GM18861 (cell line): ENCODE results near the gene KRTAP9-6.
"Not testable (repeated sequence)": the region's sequence is repeated elsewhere in the genome, so short reads cannot be mapped to it uniquely, and the experiment has no call there.

Experiments
- ATAC-seq: cut with Tn5 transposase; IDR thresholded peaks from one replicate; pipeline ENCODE4 v1.9.1; 2021; ENCODE audit not compliant: unreplicated experiment

The KRTAP9-6 gene, protein sequence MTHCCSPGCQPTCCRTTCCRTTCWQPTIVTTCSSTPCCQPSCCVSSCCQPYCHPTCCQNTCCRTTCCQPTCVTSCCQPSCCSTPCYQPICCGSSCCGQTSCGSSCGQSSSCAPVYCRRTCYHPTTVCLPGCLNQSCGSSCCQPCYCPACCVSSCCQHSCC

DNA sequence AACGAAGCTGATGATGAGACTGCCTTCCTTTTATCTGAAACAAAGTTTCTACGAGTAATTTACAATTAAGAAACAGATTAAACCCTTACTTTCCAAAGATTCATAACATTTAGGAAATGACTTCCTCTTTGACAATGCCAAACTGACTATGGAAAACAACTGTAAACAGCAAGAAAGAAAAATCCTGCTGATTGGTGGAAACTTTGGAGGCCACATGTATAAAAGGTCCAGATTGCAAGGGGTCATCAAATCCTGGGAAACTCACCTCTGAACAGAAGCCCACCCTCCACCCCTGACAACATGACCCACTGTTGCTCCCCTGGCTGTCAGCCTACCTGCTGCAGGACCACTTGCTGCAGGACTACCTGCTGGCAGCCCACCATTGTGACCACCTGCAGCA lies at the start of gene KRTAP9-6:
TSS of gene KRTAP9-6 (plus strand) at position 301 of the 400 bp plus-strand sequence. CDS start at position 301, 0 bp downstream.
- no peak for ATAC-seq

DNA sequence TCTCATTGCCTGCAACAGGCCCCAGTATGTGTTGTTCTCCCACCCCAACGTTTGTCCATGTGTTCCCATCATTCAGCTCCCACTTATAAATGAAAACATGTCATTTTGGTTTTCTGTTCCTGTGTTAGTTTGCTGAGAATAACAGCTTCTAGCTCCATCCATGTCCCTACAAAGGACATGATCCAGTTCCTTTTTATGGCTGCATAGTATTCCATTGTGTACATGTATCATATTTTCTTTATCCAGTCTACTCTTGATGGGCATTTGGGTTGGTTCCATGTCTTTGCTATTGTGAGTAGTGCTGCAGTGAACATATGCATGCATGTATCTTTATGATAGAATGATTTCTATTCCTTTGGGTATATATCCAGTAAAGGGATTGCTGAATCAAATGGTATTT lies 49.5 kb upstream of the KRTAP9-6 start:
- no peak for ATAC-seq

GRCh38 chr17:41223821-41224220 lies 41.4 kb upstream of the KRTAP9-6 start:
- no peak for ATAC-seq

GRCh38 chr17:41226051-41226450 lies 39.1 kb upstream of the KRTAP9-6 start:
- ATAC-seq, result no peak

DNA sequence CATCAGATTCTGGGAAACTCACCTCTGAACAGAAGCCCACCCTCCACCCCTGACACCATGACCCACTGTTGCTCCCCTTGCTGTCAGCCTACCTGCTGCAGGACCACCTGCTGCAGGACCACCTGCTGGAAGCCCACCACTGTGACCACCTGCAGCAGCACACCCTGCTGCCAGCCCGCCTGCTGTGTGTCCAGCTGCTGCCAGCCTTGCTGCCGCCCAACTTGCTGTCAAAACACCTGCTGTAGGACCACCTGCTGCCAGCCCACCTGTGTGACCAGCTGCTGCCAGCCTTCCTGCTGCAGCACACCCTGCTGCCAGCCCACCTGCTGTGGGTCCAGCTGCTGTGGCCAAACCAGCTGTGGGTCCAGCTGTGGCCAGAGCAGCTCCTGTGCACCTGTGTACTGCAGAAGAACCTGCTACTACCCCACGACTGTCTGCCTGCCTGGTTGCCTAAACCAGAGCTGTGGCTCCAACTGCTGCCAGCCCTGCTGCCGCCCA lies 38.5 kb upstream of the KRTAP9-6 start, which contains the start of gene KRTAP9-2:
TSS of gene KRTAP9-2 (plus strand) at position 51 of the 498 bp plus-strand sequence. CDS start at position 58, 7 bp downstream.
- not testable (repeated sequence) for ATAC-seq

GRCh38 chr17:41230094-41230493 lies 35.1 kb upstream of the KRTAP9-6 start:
- no peak for ATAC-seq

DNA sequence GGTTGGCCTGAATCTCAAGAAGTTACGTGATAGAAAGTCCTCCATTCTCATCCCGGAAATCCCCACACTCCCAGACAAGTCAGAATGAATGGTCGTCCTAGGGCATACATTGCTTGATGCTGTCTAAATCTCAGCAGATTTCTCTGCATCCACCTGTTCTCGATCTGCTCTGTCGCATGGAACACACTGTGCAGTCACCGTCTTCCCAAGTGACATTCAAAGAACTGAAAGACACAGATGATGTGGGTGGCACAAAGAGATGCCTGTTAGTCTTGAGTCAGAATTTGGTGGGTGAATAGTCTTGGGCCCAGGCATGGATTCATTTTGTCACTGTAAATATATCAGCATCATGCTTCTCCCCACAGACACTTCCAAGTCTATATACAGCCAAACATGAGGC lies 33.4 kb upstream of the KRTAP9-6 start:
- no peak for ATAC-seq

DNA sequence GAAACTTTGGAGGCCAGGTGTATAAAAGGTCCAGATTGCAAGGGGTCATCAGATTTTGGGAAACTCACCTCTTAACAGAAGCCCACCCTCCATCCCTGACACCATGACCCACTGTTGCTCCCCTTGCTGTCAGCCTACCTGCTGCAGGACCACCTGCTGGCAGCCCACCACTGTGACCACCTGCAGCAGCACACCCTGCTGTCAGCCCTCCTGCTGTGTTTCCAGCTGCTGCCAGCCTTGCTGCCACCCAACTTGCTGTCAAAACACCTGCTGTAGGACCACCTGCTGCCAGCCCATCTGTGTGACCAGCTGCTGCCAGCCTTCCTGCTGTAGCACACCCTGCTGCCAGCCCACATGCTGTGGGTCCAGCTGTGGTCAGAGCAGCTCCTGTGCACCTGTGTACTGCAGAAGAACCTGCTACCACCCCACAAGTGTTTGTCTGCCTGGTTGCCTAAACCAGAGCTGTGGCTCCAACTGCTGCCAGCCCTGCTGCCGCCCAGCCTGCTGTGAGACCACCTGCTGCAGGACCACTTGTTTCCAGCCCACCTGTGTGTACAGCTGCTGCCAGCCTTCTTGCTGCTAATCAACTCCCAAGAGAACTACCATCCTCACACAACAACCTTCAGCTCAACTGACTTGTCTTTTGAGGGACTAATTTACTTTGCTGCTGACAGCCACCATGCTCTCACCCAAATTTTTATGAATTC lies 32.6 kb upstream of the KRTAP9-6 start, which contains the start of gene KRTAP9-3:
TSS of gene KRTAP9-3 (plus strand) at position 51 of the 707 bp plus-strand sequence. CDS start at position 104, 53 bp downstream.
- not testable (repeated sequence) for ATAC-seq

DNA sequence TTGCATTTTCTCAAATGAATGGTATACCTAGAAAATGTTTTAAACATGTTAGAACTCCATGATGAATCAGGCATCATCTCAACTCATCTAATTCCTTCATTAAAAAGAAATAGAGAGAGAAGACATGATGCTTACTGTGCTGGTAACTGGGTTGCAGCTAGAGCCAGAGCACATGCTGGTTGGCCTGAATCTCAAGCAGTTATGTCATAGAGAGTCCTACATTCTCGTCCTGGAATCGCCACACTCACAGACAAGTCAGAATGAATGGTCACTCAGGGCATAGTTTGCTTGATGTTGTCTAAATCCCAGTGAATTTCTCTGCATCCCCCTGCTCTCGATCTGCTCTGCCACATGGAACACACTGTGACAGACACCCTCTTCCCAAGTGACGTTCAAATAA lies 28.1 kb upstream of the KRTAP9-6 start:
- ATAC-seq, result not testable (repeated sequence)

DNA sequence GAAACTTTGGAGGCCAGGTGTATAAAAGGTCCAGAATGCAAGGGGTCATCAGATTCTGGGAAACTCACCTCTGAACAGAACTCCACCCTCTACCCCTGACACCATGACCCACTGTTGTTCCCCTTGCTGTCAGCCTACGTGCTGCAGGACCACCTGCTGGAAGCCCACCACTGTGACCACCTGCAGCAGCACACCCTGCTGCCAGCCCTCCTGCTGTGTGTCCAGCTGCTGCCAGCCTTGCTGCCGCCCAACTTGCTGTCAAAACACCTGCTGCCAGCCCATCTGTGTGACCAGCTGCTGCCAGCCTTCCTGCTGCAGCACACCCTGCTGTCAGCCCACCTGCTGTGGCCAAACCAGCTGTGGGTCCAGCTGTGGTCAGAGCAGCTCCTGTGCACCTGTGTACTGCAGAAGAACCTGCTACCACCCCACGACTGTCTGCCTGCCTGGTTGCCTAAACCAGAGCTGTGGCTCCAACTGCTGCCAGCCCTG lies 27.2 kb upstream of the KRTAP9-6 start, which contains the start of gene KRTAP9-8:
TSS of gene KRTAP9-8 (plus strand) at position 51 of the 489 bp plus-strand sequence. CDS start at position 104, 53 bp downstream.
- not testable (repeated sequence) for ATAC-seq

DNA sequence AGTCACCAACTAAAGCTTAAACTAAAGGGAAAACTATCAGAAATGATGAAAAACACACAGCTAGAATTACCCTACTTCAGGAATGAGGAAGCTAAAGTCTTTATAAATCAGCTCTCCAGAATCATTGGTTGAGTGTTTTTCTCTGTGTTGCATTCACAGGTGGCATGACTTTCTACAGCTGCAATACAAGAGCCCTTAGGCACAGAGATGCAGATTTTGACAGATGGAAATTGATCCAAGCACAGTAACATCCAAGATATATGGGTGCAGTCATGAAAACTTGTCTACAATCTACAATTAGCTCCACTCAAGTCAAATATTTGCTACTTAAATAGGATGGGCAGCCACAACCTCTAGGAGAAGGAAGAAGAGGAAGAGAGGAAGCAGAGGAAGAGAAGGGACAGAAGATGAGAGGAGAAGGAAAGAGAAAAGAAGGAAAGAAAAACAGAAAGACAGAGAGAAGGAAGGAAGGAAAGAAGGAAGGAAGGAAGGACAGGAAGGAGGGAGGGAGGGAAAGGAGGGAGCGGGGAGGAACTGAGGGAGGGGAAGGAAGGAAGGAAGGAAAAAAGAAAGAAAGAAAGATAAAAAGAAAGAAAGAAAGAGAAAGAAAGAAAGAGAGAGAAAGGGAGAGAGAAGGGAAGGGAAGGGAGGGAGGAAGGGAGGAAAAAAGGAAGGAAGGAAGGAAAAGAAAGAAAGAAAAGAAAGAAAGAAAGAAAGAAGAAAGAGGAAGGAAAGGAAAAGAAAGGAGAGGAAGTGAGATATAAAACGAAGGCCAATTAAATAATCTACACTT lies 18.0 kb upstream of the KRTAP9-6 start:
- not testable (repeated sequence) for ATAC-seq

DNA sequence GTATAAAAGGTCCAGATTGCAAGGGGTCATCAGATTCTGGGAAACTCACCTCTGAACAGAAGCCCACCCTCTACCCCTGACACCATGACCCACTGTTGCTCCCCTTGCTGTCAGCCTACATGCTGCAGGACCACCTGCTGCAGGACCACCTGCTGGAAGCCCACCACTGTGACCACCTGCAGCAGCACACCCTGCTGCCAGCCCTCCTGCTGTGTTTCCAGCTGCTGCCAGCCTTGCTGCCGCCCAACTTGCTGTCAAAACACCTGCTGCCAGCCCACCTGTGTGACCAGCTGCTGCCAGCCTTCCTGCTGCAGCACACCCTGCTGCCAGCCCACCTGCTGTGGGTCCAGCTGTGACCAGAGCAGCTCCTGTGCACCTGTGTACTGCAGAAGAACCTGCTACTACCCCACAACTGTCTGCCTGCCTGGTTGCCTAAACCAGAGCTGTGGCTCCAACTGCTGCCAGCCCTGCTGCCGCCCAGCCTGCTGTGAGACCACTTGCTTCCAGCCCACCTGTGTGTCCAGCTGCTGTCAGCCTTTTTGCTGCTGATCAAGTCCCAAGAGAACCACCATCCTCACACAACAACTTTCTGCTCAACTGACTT lies 15.4 kb upstream of the KRTAP9-6 start, which contains the start of gene KRTAP9-4:
TSS of gene KRTAP9-4 (plus strand) at position 51 of the 604 bp plus-strand sequence. CDS start at position 85, 34 bp downstream.
- not testable (repeated sequence) for ATAC-seq

- ATAC-seq, result no peak
Measured at GRCh38 chr17:41251261-41251660, 13.9 kb upstream of the KRTAP9-6 start.

- no peak for ATAC-seq
Measured at GRCh38 chr17:41254861-41255260, 10.3 kb upstream of the KRTAP9-6 start.

DNA sequence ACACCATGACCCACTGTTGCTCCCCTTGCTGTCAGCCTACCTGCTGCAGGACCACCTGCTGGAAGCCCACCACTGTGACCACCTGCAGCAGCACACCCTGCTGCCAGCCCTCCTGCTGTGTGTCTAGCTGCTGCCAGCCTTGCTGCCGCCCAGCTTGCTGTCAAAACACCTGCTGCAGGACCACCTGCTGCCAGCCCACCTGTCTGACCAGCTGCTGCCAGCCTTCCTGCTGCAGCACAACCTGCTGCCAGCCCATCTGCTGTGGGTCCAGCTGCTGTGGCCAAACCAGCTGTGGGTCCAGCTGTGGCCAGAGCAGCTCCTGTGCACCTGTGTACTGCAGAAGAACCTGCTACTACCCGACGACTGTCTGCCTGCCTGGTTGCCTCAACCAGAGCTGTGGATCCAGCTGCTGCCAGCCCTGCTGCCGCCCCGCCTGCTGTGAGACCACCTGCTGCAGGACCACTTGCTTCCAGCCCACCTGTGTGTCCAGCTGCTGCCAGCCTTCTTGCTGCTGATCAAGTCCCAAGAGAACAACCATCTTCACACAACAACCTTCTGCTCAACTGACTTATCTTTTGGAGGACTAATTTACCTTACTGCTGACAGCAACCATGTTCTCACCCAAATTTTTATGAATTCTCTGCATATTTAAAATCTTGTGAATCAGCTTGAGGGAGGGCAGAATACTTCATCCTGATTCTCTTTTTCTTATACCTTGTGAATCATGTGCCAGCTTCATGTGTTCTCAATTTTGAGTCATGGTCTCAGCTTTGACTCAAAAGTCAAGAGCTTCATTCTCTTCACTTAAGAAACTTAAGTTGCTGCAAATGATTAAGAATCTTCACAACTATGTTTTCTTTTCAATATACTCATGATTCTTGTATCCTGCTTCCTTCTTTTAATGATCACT lies 9.5 kb upstream of the KRTAP9-6 start, which contains the start of gene KRTAP9-9:
TSS of gene KRTAP9-9 (plus strand) at position 4 of the 910 bp plus-strand sequence.
- ATAC-seq, result not testable (repeated sequence)

DNA sequence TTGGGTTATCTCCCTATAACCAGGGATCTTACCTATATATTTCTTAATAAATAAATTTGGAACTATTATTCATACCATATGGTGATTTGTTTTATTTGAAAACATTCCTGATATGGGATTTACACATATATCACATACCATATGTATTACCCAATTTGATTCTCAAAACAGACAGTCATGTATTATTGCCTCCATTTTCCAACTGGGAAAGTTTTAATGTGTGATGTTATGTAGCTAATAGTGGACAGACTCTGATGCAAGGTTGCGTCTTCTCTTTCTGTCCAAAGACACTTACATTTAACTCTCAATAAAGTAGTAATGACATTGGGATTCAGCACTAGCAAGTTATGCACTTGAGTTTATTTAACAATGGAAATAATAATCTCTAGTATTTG lies 8.9 kb upstream of the KRTAP9-6 start:
- no peak for ATAC-seq

DNA sequence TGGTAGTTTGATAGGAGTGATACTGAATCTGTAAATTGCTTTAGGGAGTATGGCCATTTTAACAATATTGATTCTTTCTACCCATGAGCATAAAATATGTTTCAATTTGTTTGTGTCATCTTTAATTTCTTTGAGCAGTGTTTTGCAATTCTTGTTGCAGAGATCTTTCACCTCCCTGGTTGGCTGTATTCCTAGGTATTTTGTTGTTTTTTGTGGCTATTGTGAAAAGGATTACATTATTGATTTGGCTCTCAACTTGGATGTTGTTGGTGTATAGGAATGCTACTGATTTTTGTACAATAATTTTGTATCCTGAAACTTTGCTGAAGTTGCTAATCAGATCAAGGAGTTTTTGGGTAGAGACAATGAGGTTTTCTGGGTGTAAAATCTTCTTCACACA lies 6.8 kb upstream of the KRTAP9-6 start:
- ATAC-seq, result no peak

- no peak for ATAC-seq
Measured at GRCh38 chr17:41263212-41263611, 2.0 kb upstream of the KRTAP9-6 start.

DNA sequence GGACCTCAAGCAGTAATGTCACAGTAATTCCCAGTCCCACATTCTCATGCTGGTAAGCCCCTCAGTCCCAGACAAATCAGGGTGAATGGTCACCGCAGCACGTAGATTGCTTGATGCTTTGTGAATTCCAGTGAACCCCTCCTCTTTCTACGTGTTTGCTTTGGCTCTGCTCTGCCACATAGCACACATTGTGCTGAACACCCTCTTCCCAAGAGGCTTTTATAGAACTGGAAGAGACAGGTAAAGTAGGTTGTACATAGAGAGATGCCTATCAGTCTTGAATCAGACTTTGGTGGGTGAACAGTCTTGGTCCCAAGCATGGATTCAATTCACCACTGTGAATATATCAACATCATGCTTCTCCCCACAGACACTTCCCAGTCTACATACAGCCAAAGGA lies 579 bp upstream of the KRTAP9-6 start:
- ATAC-seq, result no peak
